LHCN-M2 (cell line): Measurements from ENCODE around the gene TST. TPM values are rescaled to one million over a fixed set of nuclear protein-coding genes. Genes with fewer than 3 reads are reported as not detected.

Source experiments
- DNase-seq: peaks from one replicate; pipeline ENCODE4 v3.0.0-alpha.2; 2012; ENCODE audit warnings: low read depth
- total RNA-seq: library from RNA; depleted of rRNA; stranded (reverse); fragments of >200 nt; gene quantifications from 2 replicates; pipeline ENCODE4 v1.2.3, GENCODE V29; 2014

TST gene
- total RNA-seq, 1 experiment from 2014 or later, result 18.4 TPM

- no peak for DNase-seq
These were observed 32.9 kb downstream of the TST start for GRCh38 chr22:36986242-36986821.

DNA sequence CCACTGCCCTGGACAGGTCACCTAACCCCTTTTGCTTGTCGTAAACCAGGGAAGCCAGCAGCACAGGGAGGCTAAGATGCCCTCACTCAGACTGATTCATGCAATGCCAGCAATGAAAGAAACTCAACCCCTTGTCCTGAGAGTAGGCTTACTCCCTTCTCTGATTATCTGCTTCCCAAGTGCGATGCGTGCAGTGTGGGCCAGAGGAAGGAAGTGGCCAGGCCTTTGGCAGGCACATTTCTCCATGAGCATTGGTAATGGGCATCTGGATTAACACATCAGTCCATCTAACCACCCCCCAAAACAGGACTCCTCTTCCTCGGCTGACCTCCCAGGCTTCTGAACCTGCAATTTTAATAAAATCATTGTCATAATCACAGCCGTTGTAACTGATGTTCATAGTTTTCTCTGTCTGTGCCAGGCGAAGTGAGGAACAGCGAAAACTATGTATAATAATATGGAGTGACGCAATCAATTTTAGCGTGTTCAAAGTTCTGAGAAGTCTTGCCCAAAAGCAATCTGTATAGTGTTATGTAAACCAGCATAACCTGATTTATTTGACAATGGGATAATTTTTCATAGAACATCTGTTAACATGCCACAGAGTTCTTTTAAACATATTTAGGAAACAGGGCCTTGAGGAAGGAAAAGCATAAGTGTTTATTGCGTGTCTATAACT is 33.9 kb downstream of the TST start:
- DNase-seq, result no peak

DNA sequence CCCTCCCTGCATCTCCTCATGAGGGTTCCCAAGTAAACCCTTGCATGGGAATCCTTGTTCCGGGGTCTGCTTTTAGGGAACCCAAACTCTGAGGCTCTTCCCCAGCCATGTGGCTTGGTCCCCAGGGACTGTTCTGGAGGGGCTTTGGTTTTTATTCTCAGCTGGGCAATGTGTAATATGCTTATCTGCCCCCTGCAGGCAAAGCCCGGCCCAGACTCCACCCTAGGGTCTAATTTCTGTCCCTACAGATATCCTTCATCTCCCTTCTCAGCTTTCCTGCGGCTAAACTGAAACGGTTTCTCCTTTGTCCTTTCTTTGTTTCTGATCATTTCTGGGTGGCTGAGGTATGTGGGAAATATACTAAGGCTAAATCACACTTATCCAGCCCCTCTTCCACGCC is 37.1 kb downstream of the TST start:
- no peak for DNase-seq

GRCh38 chr22:36981247-36981775 is 37.9 kb downstream of the TST start:
- no peak for DNase-seq

- DNase-seq, result no peak
These were observed 40.0 kb downstream of the TST start for GRCh38 chr22:36979016-36979910.

GRCh38 chr22:36977947-36978660 is 41.1 kb downstream of the TST start:
- peak; percentile 69 for DNase-seq

DNA sequence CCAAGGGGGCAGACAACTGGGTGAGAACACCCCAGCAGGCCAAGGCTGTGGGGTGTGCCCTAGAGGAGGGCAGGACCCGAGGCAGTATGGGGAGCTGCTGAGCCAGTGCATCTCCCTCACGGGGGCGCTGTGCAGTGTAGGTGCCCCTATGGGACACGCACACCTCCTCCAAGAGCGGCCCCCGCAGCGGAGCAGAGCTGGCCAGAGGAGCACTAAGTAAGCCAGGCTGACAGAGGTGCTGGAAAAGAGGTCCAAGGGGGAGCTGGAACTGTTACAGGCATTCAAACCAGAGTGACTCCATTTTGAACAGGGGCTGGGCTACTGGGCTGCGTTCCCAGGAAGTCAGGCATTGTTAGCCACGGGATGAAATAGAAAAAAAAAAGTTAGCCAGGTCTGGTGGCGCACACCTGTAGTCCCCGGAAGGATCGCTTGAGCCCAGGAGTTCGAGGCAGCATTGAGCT is 41.8 kb downstream of the TST start:
- DNase-seq, result peak; percentile 39

DNA sequence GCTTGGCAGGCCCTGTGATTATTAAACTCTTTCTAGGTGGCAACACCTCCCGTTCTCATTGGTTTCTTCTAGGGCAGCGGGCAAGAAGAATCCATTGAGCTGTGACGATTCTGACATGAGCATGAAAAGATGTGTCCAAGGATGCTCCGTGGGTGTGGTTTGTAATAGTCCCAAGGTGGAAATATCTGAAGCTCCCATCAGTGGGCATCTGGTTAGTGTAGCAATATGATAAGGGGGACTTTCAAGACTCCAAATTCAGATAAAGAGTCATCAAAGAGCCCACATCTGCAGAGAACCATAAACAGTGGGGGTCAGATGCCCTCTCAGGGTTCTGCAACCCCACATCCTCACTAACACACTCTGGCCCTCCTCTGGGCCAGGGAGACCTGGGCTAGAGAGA is 42.6 kb downstream of the TST start:
- DNase-seq, result no peak

DNA sequence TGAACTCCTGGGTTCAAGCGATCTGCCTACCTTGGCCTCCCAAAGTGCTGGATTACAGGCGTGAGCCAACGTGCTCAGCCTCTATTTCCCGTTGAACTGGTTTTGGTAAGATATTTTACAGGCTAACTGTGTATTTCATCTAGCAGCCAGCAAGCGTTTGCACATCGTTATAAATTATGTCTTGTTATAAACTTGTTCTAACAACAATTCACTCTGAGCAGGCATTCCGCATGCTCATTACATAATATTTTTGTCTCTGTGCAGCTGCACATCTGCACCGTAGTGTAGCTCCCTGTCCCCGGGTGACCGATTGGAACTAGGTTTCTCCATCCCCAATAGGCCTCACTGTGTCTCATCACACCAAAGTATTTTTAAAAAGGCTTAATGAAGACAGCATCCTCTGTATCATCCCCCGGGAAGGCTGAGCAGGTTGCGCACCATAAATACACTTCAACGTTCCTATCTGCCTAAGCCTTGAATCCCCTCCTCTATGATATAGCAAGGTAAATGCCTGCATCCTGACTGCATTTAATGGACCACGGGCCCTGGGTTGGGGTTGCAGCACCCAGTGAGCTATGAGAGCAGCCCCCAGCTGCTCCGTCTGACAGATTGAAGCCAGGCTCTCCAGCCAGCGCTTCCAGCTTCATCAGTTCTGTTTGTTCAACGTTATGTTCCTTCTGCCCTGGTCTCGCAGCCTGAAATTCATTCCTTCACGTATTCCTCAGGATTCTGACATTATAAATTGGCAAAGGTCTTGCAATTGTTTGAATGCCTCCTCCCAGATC is 47.7 kb downstream of the TST start:
- no peak for DNase-seq

GRCh38 chr22:36968249-36968964 is 50.8 kb downstream of the TST start:
- no peak for DNase-seq

GRCh38 chr22:36966851-36967540 is 52.3 kb downstream of the TST start:
- peak; percentile 11 for DNase-seq

- no peak for DNase-seq
These were observed 53.6 kb downstream of the TST start for GRCh38 chr22:36965696-36966095.

DNA sequence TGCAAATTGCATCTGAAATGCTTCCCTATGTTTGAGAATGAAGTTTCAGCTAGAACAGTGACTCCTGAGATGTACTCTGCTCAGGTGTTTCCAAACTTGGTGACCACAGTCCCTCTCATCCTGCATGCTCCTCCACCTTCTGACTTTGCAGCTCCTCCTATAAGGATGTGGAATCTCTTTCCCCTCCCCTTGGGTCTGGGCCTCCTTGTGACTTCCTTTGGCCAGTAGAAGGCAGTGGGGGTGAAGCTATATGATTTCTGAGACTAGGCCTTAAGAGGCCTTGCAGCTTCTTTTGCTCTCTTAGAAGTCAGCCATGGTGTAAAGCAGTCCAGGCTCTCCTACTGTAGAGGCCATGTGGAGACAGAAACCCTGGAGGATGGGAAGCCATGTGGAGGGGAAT is 55.1 kb downstream of the TST start:
- no peak for DNase-seq

DNA sequence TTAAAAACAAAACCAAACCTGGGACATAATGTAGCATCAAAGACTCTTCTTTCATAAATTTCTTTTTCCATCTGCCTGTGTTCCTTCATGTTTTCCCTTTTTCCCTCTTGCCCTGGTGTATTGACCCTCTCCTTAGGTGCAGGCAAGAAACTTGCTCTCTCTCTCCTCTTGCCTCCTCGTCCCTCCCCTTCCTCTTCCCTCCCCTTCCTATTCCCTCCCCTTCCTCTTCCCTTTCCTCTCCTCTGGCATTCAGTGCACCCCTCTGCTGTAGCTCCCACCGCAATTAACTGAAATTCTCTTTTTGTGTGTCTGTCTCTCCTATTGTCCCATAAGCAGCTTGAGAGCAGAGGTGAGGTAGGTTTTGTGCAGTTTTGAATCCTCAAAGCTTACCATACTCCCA is 55.9 kb downstream of the TST start:
- DNase-seq, result no peak

DNA sequence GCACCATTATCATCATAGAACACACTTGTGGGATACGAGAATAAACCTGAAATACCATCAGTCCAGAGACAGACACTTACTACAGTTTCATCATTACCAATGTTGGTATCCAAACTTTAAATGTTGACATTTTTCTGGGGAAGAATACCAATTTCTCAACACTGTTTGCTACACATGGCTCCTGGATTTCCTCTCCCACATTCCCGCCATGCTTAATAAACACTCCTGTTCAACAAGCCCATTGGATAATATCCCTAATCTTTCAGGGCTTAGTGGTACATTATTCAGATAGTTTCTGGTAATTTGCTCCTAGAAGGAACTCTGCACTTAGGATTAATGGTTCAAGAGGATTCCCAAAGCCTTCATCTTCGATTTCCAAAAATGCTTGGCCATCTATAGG is 57.6 kb downstream of the TST start:
- no peak for DNase-seq
